CD4-positive, alpha-beta memory T cell (primary cell): Measurements from ENCODE around the gene NOTCH1. TPM values are rescaled to one million over a fixed set of nuclear protein-coding genes. Genes with fewer than 3 reads are reported as not detected.
"Not testable (repeated sequence)": the region's sequence is repeated elsewhere in the genome, so short reads cannot be mapped to it uniquely, and the experiment has no call there.

ENCODE experiments used
- CTCF ChIA-PET: fragments of 350-600 bp; sonication (Branson Sonifier 250); formaldehyde crosslinking; loops from one replicate; lab custom pipeline; 2021; ENCODE audit warnings: inconsistent platforms; ENCODE audit not compliant: partially characterized antibody; lab: Charles Lee
- POLR2A ChIA-PET: fragments of 350-600 bp; sonication (Branson Sonifier 250); formaldehyde crosslinking; loops from one replicate; lab custom pipeline; 2021; ENCODE audit not compliant: partially characterized antibody; lab: Charles Lee
- DNase-seq, 5 donors: peaks; one replicate each; pipeline versions ENCODE4 v3.0.0 to v3.0.0-alpha.2; 2020 to 2022; ENCODE audit warnings: mixed read lengths in 1 of 5
- H3K27ac ChIP-seq: one replicate; pipeline ENCODE4 v1.7.0; 2013; ENCODE audit warnings: low read depth, low read length
- H3K27me3 ChIP-seq: 2 replicates; pipeline ENCODE4 v1.7.0; 2013; ENCODE audit warnings: mild to moderate bottlenecking, low read length, moderate library complexity; ENCODE audit not compliant: insufficient read depth
- H3K36me3 ChIP-seq: 2 replicates; pipeline ENCODE4 v1.7.0; 2013; ENCODE audit warnings: mild to moderate bottlenecking, low read length, moderate library complexity; ENCODE audit not compliant: insufficient read depth
- H3K4me1 ChIP-seq: 2 replicates; pipeline ENCODE4 v1.7.0; 2013; ENCODE audit warnings: mild to moderate bottlenecking, low read length, moderate library complexity; ENCODE audit not compliant: insufficient read depth
- H3K4me3 ChIP-seq, 2 donors: one replicate each; pipeline ENCODE4 v1.7.0; 2013; ENCODE audit warnings: low read length in 2 of 2, mild to moderate bottlenecking in 1 of 2
- H3K9me3 ChIP-seq, 2 donors: one replicate each; pipeline ENCODE4 v1.7.0; 2013; ENCODE audit warnings: low read length in 2 of 2, control low read depth in 1 of 2; ENCODE audit not compliant: control insufficient read depth in 1 of 2
- H3K27ac Mint-ChIP-seq, 7 donors: one replicate each; pipeline ENCODE4 v1.8.0; 2020 to 2021; ENCODE audit warnings: mixed read lengths in 7 of 7, mild to moderate bottlenecking in 6 of 7, inconsistent platforms in 3 of 7, moderate library complexity in 3 of 7
- H3K27me3 Mint-ChIP-seq, 2 donors: one replicate each; pipeline ENCODE4 v1.8.0; 2020 to 2021; ENCODE audit warnings: mixed read lengths in 2 of 2
- H3K36me3 Mint-ChIP-seq, 2 donors: one replicate each; pipeline ENCODE4 v1.8.0; 2020 to 2021; ENCODE audit warnings: mixed read lengths in 2 of 2, inconsistent platforms in 1 of 2, mild to moderate bottlenecking in 1 of 2
- H3K4me1 Mint-ChIP-seq, 4 donors: one replicate each; pipeline ENCODE4 v1.8.0; 2020 to 2021; ENCODE audit warnings: mixed read lengths in 4 of 4, mild to moderate bottlenecking in 1 of 4
- H3K4me3 Mint-ChIP-seq, 8 donors: one replicate each; pipeline ENCODE4 v1.8.0; 2020 to 2021; ENCODE audit warnings: mixed read lengths in 8 of 8, mild to moderate bottlenecking in 7 of 8, moderate library complexity in 6 of 8, inconsistent platforms in 3 of 8
- H3K9me3 Mint-ChIP-seq, 8 donors: one replicate each; pipeline ENCODE4 v1.8.0; 2020 to 2021; ENCODE audit warnings: mixed read lengths in 8 of 8, mild to moderate bottlenecking in 5 of 8, inconsistent platforms in 3 of 8, moderate library complexity in 1 of 8
- intact Hi-C: fragments of 100-400 bp; cut with micrococcal nuclease; formaldehyde crosslinking; loops from one replicate; pipeline ENCODE4 v1.15.1; 2023
- polyA plus RNA-seq, 2 donors: library from polyadenylated mRNA; unstranded; fragments of 300-500 nt; fragmentation: Illumina TruSeq; gene quantifications; one replicate each; pipeline ENCODE4 v1.2.3, GENCODE V29; 2021
- total RNA-seq, 2 experiments: library from RNA; stranded (reverse); gene quantifications; one replicate each; pipeline ENCODE4 v1.2.3, GENCODE V29; 2021

NOTCH1 gene
- total and polyA plus RNA-seq, 4 experiments from 2014 or later = 6.0 to 45.4 (median 43.0) TPM; not detected in 1

GRCh38 chr9:136577941-136578625 is 32.2 kb upstream of the NOTCH1 start:
- no peaks in the 10 kb centered on the region for H3K36me3 ChIP-seq
- no peaks in the 10 kb centered on the region for H3K27me3 ChIP-seq
- DNase-seq = no peak
- ChIA-PET POLR2A (no interaction called here), CTCF (interaction anchor here (0.6 kb wide), 1 partner anchor 56 kb away, joined by 3 read pairs; no protein-coding TSS in a partner anchor)
- H3K4me1 Mint-ChIP-seq = peaks cover 5 to 7% (median 6%) of the 10 kb centered on the region in 4 donors
- H3K36me3 Mint-ChIP-seq = no peaks in the 10 kb centered on the region
- no peaks in the 10 kb centered on the region for H3K9me3 ChIP-seq
- H3K9me3 Mint-ChIP-seq = peaks cover 0 to 4% (median 0%) of the 10 kb centered on the region in 8 donors
- no peaks in the 10 kb centered on the region for H3K27me3 Mint-ChIP-seq
- H3K27ac ChIP-seq = no peak overlapping the region
- H3K4me3 Mint-ChIP-seq = no peak overlapping the region
- no peak overlapping the region for H3K4me3 ChIP-seq
- no peak overlapping the region for H3K27ac Mint-ChIP-seq
- H3K4me1 ChIP-seq = no peaks in the 10 kb centered on the region
- intact Hi-C loops = no loop called here

GRCh38 chr9:136576269-136576626 is 30.4 kb upstream of the NOTCH1 start:
- Histone ChIP-seq H3K4me3 (no peak overlapping the region), H3K9me3 (no peaks in the 10 kb centered on the region), H3K4me1 (no peaks in the 10 kb centered on the region), H3K27me3 (no peaks in the 10 kb centered on the region), H3K27ac (no peak overlapping the region), H3K36me3 (no peaks in the 10 kb centered on the region)
- Mint-ChIP-seq H3K4me1 (peaks cover 5 to 7% (median 6%) of the 10 kb centered on the region in 4 donors), H3K9me3 (peaks cover 0 to 4% (median 0%) of the 10 kb centered on the region in 8 donors), H3K36me3 (no peaks in the 10 kb centered on the region), H3K27ac (peak overlapping the region in 1 of 7 donors; percentile 84), H3K27me3 (no peaks in the 10 kb centered on the region), H3K4me3 (no peak overlapping the region)
- intact Hi-C loops = no loop called here
- POLR2A ChIA-PET = no interaction called here
- DNase-seq = no peak
- CTCF ChIA-PET = no interaction called here

GRCh38 chr9:136575626-136576268 is 29.9 kb upstream of the NOTCH1 start:
- no peaks in the 10 kb centered on the region for H3K36me3 Mint-ChIP-seq
- Histone ChIP-seq H3K4me3 (no peak overlapping the region), H3K36me3 (no peaks in the 10 kb centered on the region), H3K9me3 (no peaks in the 10 kb centered on the region), H3K27me3 (no peaks in the 10 kb centered on the region), H3K4me1 (no peaks in the 10 kb centered on the region), H3K27ac (no peak overlapping the region)
- no peak overlapping the region for H3K27ac Mint-ChIP-seq
- CTCF ChIA-PET = interaction anchor here (1.5 kb wide), 1 partner anchor 87 kb away, joined by 3 read pairs; no protein-coding TSS in a partner anchor
- peaks cover 5 to 7% (median 6%) of the 10 kb centered on the region in 4 donors for H3K4me1 Mint-ChIP-seq
- POLR2A ChIA-PET = no interaction called here
- H3K9me3 Mint-ChIP-seq = peaks cover 0 to 4% (median 0%) of the 10 kb centered on the region in 8 donors
- intact Hi-C loops = no loop called here
- no peak overlapping the region for H3K4me3 Mint-ChIP-seq
- no peaks in the 10 kb centered on the region for H3K27me3 Mint-ChIP-seq
- no peak for DNase-seq

GRCh38 chr9:136574606-136575005 is 28.8 kb upstream of the NOTCH1 start:
- H3K9me3 ChIP-seq, H3K4me1 Mint-ChIP-seq, DNase-seq, H3K4me3 Mint-ChIP-seq, H3K27me3 Mint-ChIP-seq, H3K4me3 ChIP-seq, H3K36me3 ChIP-seq, H3K27ac Mint-ChIP-seq, H3K4me1 ChIP-seq, H3K9me3 Mint-ChIP-seq, intact Hi-C loops, H3K36me3 Mint-ChIP-seq, POLR2A ChIA-PET, H3K27ac ChIP-seq, H3K27me3 ChIP-seq: not testable (repeated sequence)
- CTCF ChIA-PET = interaction anchor here (1.5 kb wide), 1 partner anchor 86 kb away, joined by 3 read pairs; no protein-coding TSS in a partner anchor

- Histone ChIP-seq H3K27ac (no peak overlapping the region), H3K4me3 (no peak overlapping the region), H3K27me3 (no peaks in the 10 kb centered on the region), H3K36me3 (no peaks in the 10 kb centered on the region), H3K4me1 (no peaks in the 10 kb centered on the region), H3K9me3 (no peaks in the 10 kb centered on the region)
- H3K36me3 Mint-ChIP-seq = no peaks in the 10 kb centered on the region
- peaks cover 0 to 1% (median under 1%) of the 10 kb centered on the region in 4 donors for H3K4me1 Mint-ChIP-seq
- POLR2A ChIA-PET = no interaction called here
- intact Hi-C loops = no loop called here
- no peaks in the 10 kb centered on the region for H3K27me3 Mint-ChIP-seq
- peaks cover 0 to 3% (median 0%) of the 10 kb centered on the region in 8 donors for H3K9me3 Mint-ChIP-seq
- H3K4me3 Mint-ChIP-seq = no peak overlapping the region
- H3K27ac Mint-ChIP-seq = peak overlapping the region in 1 of 7 donors; percentile 46
- no peak for DNase-seq
- CTCF ChIA-PET = no interaction called here
These were observed 27.2 kb upstream of the NOTCH1 start for GRCh38 chr9:136572828-136573625.

GRCh38 chr9:136572003-136572827 is 26.4 kb upstream of the NOTCH1 start:
- Histone ChIP-seq H3K4me3 (no peak overlapping the region), H3K27ac (no peak overlapping the region), H3K9me3 (no peaks in the 10 kb centered on the region), H3K4me1 (no peaks in the 10 kb centered on the region), H3K27me3 (no peaks in the 10 kb centered on the region), H3K36me3 (no peaks in the 10 kb centered on the region)
- POLR2A ChIA-PET = no interaction called here
- CTCF ChIA-PET = no interaction called here
- Mint-ChIP-seq H3K27ac (peak overlapping the region in 1 of 7 donors; percentile 86), H3K4me1 (peaks cover 0 to 1% (median under 1%) of the 10 kb centered on the region in 4 donors), H3K27me3 (no peaks in the 10 kb centered on the region), H3K9me3 (peaks cover 0 to 3% (median 0%) of the 10 kb centered on the region in 8 donors), H3K4me3 (no peak overlapping the region), H3K36me3 (no peaks in the 10 kb centered on the region)
- DNase-seq = no peak
- intact Hi-C loops = no loop called here
